ENCODE results near the gene MAP2K7. TPM values are rescaled to one million over a fixed set of nuclear protein-coding genes. Genes with fewer than 3 reads are reported as not detected.

Gene MAP2K7
- total RNA-seq, 1 experiment from 2014 or later = 59.1 TPM

DNA sequence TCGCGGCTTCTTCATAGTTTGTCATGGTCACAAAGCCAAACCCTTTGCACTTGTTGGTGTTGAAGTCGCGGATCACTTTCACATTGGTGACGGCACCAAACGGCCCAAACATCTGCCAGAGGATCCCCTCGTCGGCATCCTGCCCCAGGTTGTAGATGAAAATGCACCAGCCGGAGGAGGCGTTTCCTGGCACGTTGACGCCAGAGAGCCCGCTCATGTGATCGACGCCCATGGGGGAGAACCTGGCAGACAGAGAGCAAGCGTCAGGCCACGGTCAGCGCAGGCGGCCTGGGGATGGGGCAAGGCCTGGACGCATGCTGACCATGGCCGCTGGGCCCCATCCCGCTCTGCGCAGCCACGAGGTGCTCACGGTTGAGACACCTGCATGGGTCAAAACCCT, 59.9 kb downstream of the MAP2K7 start:
- RAD21 ChIA-PET (ENCODE audit: low non-redundant PET in 1 of 2, low total read pairs in 2 of 2, uncharacterized antibody in 2 of 2, unreplicated experiment in 2 of 2) = no interaction called here
- POLR2A ChIA-PET = no interaction called here
- intact Hi-C loops (cut with micrococcal nuclease) = no loop called here

More for the DNA sequence above, 59.9 kb downstream of the MAP2K7 start:
- Histone ChIP-seq H3K36me3 (ENCODE audit: control insufficient read depth in 1 of 2, insufficient read depth in 2 of 2, low read length in 2 of 2) (peaks cover 42 to 61% of the 10 kb centered on the region in 2 experiments; a peak in 3 of 4 replicates), H2AFZ (ENCODE audit: low read depth, low read length, poor library complexity, severe bottlenecking) (no peak overlapping the region), H3K4me3 (replicated peaks in 1 of 2; ENCODE audit: low read depth in 1 of 2, low read length in 2 of 2) (no peak overlapping the region), H4K20me1 (ENCODE audit: insufficient read depth) (0 out of 2 replicates have a peak, but pooled peaks cover 3% of the 10 kb centered on the region), H3K9me2 (ENCODE audit: insufficient read depth) (no peaks in the 10 kb centered on the region), H3K9ac (ENCODE audit: low read length) (no peak overlapping the region), H3K4me1 (ENCODE audit: control insufficient read depth in 1 of 2, insufficient read depth in 2 of 2, low read length in 2 of 2) (no peaks in the 10 kb centered on the region), H3K4me2 (ENCODE audit: low read length) (no peak overlapping the region), H3K9me3 (ENCODE audit: control insufficient read depth in 1 of 2, insufficient read depth in 1 of 2, low read depth in 1 of 2, low read length in 2 of 2) (no peaks in the 10 kb centered on the region), H3K27me3 (ENCODE audit: insufficient read depth, low read length) (no peaks in the 10 kb centered on the region), H3K79me2 (ENCODE audit: insufficient read depth, low read length) (0 out of 2 replicates have a peak, but pooled peaks cover 10% of the 10 kb centered on the region), H3K27ac (ENCODE audit: low read depth, low read length) (no peak overlapping the region)
- ATAC-seq = no peak
- no peak for DNase-seq (ENCODE audit: low read depth, low spot score)
- TF ChIP-seq CEBPB (IDR thresholded peaks at IDR 0.05; ENCODE audit: low read depth) (no peak), YY1 (IDR thresholded peaks at IDR 0.05; ENCODE audit: extremely low read depth, insufficient replicate concordance, low read depth, low read length) (no peak), CBX3 (IDR thresholded peaks at IDR 0.05; ENCODE audit: low read depth) (no peak), POLR2AphosphoS5 (IDR thresholded peaks at IDR 0.05; ENCODE audit: low read depth, low read length) (no peak), MAX (IDR thresholded peaks at IDR 0.05) (no peak), JUND (IDR thresholded peaks at IDR 0.05) (no peak)
- BruUV-seq (replicated peaks) = no TSS peak
- CTCF ChIA-PET = no interaction called here

Other genes with a start within 250 kb of the MAP2K7 start
- not detected for gene RETN, start 234.8 kb upstream of the MAP2K7 start, total RNA-seq (2021; ENCODE audit: unreplicated experiment)
- gene MCEMP1, start 226.8 kb upstream of the MAP2K7 start, total RNA-seq (2021; ENCODE audit: unreplicated experiment) = not detected
- 101 TPM for gene TRAPPC5, start 223.0 kb upstream of the MAP2K7 start, total RNA-seq (2021; ENCODE audit: unreplicated experiment)
- gene FCER2, start 201.7 kb upstream of the MAP2K7 start, total RNA-seq (2021; ENCODE audit: unreplicated experiment) = 0.20 TPM
- not detected for gene CLEC4G, start 171.8 kb upstream of the MAP2K7 start, total RNA-seq (2021; ENCODE audit: unreplicated experiment)
- gene CD209, start 156.3 kb upstream of the MAP2K7 start, total RNA-seq (2021; ENCODE audit: unreplicated experiment) = not detected
- not detected for gene CLEC4M, start 140.6 kb upstream of the MAP2K7 start, total RNA-seq (2021; ENCODE audit: unreplicated experiment)
- 15.0 TPM for gene EVI5L, start 73.7 kb upstream of the MAP2K7 start, total RNA-seq (2021; ENCODE audit: unreplicated experiment)
- 7.5 TPM for gene PRR36, start 29.5 kb upstream of the MAP2K7 start, total RNA-seq (2021; ENCODE audit: unreplicated experiment)
- 18.1 TPM for gene LRRC8E, start 15.4 kb upstream of the MAP2K7 start, total RNA-seq (2021; ENCODE audit: unreplicated experiment)
- gene TGFBR3L, start 11.0 kb downstream of the MAP2K7 start, total RNA-seq (2021; ENCODE audit: unreplicated experiment) = 30.9 TPM
- gene SNAPC2, start 16.5 kb downstream of the MAP2K7 start, total RNA-seq (2021; ENCODE audit: unreplicated experiment) = 42.9 TPM
- 56.0 TPM for gene CTXN1, start 22.3 kb downstream of the MAP2K7 start, total RNA-seq (2021; ENCODE audit: unreplicated experiment)
- 136 TPM for gene TIMM44, start 39.8 kb downstream of the MAP2K7 start, total RNA-seq (2021; ENCODE audit: unreplicated experiment)
- 134 TPM for gene ELAVL1, start 101.8 kb downstream of the MAP2K7 start, total RNA-seq (2021; ENCODE audit: unreplicated experiment)
- not detected for gene CCL25, start 148.9 kb downstream of the MAP2K7 start, total RNA-seq (2021; ENCODE audit: unreplicated experiment)
- 6.6 TPM for gene FBN3, start 245.7 kb downstream of the MAP2K7 start, total RNA-seq (2021; ENCODE audit: unreplicated experiment)

All from HCT116 (cell line).